Measurements from ENCODE around the gene IFNL4. TPM values are rescaled to one million over a fixed set of nuclear protein-coding genes. Genes with fewer than 3 reads are reported as not detected.

The IFNL4 gene
- total RNA-seq, 4 donors from 2014 or later = not detected

DNA sequence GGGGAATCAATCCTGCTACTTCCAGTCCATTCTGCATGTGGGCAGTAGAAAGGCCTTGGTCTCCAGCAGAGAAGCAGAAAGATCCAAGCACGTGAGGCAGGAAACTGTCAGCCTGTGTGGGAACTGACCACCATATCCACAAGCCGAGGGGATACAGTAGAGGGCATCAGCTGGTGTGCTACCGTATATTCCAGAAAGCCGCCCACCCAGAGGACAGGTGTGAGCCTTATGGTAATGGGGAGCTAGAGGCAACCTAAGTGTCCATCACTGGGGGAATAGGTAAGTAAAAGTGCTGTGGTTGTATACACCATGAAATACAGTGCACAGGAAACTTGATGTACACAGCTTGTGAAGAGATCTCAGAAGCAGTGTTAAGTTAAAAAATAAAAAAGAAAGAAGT is 44.7 kb upstream of the IFNL4 start:
- TF ChIP-seq, protein P1, sequence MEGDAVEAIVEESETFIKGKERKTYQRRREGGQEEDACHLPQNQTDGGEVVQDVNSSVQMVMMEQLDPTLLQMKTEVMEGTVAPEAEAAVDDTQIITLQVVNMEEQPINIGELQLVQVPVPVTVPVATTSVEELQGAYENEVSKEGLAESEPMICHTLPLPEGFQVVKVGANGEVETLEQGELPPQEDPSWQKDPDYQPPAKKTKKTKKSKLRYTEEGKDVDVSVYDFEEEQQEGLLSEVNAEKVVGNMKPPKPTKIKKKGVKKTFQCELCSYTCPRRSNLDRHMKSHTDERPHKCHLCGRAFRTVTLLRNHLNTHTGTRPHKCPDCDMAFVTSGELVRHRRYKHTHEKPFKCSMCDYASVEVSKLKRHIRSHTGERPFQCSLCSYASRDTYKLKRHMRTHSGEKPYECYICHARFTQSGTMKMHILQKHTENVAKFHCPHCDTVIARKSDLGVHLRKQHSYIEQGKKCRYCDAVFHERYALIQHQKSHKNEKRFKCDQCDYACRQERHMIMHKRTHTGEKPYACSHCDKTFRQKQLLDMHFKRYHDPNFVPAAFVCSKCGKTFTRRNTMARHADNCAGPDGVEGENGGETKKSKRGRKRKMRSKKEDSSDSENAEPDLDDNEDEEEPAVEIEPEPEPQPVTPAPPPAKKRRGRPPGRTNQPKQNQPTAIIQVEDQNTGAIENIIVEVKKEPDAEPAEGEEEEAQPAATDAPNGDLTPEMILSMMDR (IDR thresholded peaks at IDR 0.05) = no peak
- TF ChIP-seq POLR2A (IDR thresholded peaks at IDR 0.05) (no peak), EP300 (IDR thresholded peaks at IDR 0.05; ENCODE audit: low read depth) (no peak), POLR2AphosphoS5 (IDR thresholded peaks at IDR 0.05) (no peak)
- H3K27me3 ChIP-seq = peaks cover 38% of the 10 kb centered on the region
- 66% methylated on average over 4 of the region's 4 CpGs; no CpG with 5 or more reads in 1 of the 2 donors for WGBS, 2 donors (ENCODE audit: low coverage in 1 of 2)
- no peak overlapping the region for H3K27ac ChIP-seq
- intact Hi-C loops (cut with DNase I; ENCODE audit: low total_unique reads) (no loop called here), in situ Hi-C loops (cut with MboI; ENCODE audit: low pct_ligation_motif_present in 1 of 4, low pct_unique_long_range_greater_than_20kb in 1 of 4, low sequenced_read_pairs in 3 of 4) (no loop called here)
- H3K9me3 ChIP-seq = no peaks in the 10 kb centered on the region
- H3K36me3 ChIP-seq = no peaks in the 10 kb centered on the region
- no peaks in the 10 kb centered on the region for H3K4me1 ChIP-seq
- H3K4me3 ChIP-seq = no peak overlapping the region
- DNase-seq = no peak

DNA sequence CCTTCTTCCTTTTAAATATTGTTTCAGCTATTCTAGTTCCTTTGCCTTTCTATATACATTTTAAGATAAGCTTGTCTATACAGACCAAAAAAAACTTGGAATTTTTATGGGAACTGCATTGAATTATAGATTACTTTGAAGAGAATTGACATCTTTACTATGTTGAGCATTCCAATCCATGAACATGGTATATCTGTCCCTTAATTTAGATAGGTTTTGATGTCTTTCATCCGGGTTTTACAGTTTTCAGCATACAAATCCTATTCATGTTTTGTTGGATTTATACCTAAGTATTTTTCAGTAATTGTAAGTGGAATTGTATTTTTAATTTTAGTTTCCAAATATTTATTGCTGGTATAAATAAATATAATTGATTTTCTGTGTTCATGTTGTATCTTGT is 35.4 kb upstream of the IFNL4 start:
- Histone ChIP-seq H3K36me3 (no peaks in the 10 kb centered on the region), H3K4me3 (no peak overlapping the region), H3K27me3 (peaks cover 7% of the 10 kb centered on the region), H3K27ac (no peak overlapping the region), H3K9me3 (peaks cover 0 to 4% of the 10 kb centered on the region in 2 donors), H3K4me1 (no peaks in the 10 kb centered on the region)
- intact Hi-C loops (cut with DNase I; ENCODE audit: low total_unique reads) = no loop called here
- 75 to 92% methylated on average over 1 of the region's 1 CpG for WGBS, 2 donors (ENCODE audit: low coverage in 1 of 2)
- no peak for TF ChIP-seq POLR2A (IDR thresholded peaks at IDR 0.05)
- no peak for TF ChIP-seq POLR2AphosphoS5 (IDR thresholded peaks at IDR 0.05)
- TF ChIP-seq, protein P1 (IDR thresholded peaks at IDR 0.05) = no peak
- no peak for TF ChIP-seq EP300 (IDR thresholded peaks at IDR 0.05; ENCODE audit: low read depth)
- DNase-seq = no peak
- in situ Hi-C loops (cut with MboI; ENCODE audit: low pct_ligation_motif_present in 1 of 4, low pct_unique_long_range_greater_than_20kb in 1 of 4, low sequenced_read_pairs in 3 of 4) = no loop called here

DNA sequence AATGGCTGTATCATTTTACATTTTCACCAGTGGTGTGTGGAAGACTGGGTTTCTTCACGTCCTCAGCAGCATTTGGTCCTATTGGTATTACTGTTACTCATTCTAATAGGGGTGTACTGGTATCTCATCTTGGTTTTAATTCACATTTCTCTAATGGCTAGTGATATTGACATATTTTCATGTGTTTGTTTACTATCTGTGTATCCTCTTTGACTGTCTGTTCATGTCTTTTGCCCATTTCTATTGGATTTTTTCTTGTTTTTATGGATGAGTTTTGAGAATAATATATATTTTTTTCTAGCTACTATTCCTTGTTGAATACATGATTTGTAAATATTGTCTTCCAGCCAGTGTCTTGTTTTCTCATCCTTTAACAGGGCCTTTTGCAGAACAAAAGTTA is 33.4 kb upstream of the IFNL4 start:
- WGBS, 2 donors (ENCODE audit: low coverage in 1 of 2) = 55 to 60% methylated on average over 1 of the region's 1 CpG
- DNase-seq = no peak
- Histone ChIP-seq H3K27me3 (no peaks in the 10 kb centered on the region), H3K36me3 (no peaks in the 10 kb centered on the region), H3K27ac (no peak overlapping the region), H3K4me1 (no peaks in the 10 kb centered on the region), H3K4me3 (no peak overlapping the region), H3K9me3 (peaks cover 0 to 4% of the 10 kb centered on the region in 2 donors)
- TF ChIP-seq POLR2AphosphoS5 (IDR thresholded peaks at IDR 0.05) = no peak
- no peak for TF ChIP-seq EP300 (IDR thresholded peaks at IDR 0.05; ENCODE audit: low read depth)
- TF ChIP-seq, protein P1 (IDR thresholded peaks at IDR 0.05) = no peak
- no peak for TF ChIP-seq POLR2A (IDR thresholded peaks at IDR 0.05)
- intact Hi-C loops (cut with DNase I; ENCODE audit: low total_unique reads) = no loop called here
- in situ Hi-C loops (cut with MboI; ENCODE audit: low pct_ligation_motif_present in 1 of 4, low pct_unique_long_range_greater_than_20kb in 1 of 4, low sequenced_read_pairs in 3 of 4) = no loop called here

DNA sequence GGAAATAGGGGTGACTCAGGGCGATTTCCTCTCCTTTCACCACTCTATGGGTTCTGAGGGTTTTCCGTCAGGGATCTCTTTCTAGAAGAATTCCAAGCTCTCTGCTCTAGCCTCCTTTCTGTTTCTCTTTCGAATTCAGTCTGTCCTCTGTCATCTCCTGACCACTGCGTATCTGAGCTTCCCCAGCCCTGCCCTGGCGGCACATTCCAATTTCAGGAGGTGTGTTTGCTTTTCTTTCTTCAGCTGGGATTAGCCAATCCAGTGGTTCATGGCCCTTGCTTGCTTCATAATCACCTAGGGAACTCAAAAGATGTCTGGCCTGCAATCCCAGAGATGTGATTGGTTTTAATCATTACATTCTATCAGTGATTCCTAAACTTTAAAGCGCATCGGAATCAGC is 28.9 kb upstream of the IFNL4 start:
- WGBS, 2 donors (ENCODE audit: low coverage in 1 of 2) = 55 to 67% methylated on average over 5 to 7 of the region's 7 CpGs
- in situ Hi-C loops (cut with MboI; ENCODE audit: low pct_ligation_motif_present in 1 of 4, low pct_unique_long_range_greater_than_20kb in 1 of 4, low sequenced_read_pairs in 3 of 4) = no loop called here

More for the DNA sequence above, 28.9 kb upstream of the IFNL4 start:
- intact Hi-C loops (cut with DNase I; ENCODE audit: low total_unique reads) = no loop called here
- Histone ChIP-seq H3K4me1 (no peaks in the 10 kb centered on the region), H3K27me3 (peaks cover 6% of the 10 kb centered on the region), H3K9me3 (no peaks in the 10 kb centered on the region), H3K36me3 (no peaks in the 10 kb centered on the region), H3K4me3 (no peak overlapping the region), H3K27ac (no peak overlapping the region)
- TF ChIP-seq, protein P1 (IDR thresholded peaks at IDR 0.05) = no peak
- no peak for TF ChIP-seq POLR2AphosphoS5 (IDR thresholded peaks at IDR 0.05)
- no peak for TF ChIP-seq EP300 (IDR thresholded peaks at IDR 0.05; ENCODE audit: low read depth)
- no peak for TF ChIP-seq POLR2A (IDR thresholded peaks at IDR 0.05)
- DNase-seq = no peak

All from transverse colon (tissue), 4 donors.